NCI-H2196 treated with DMSO at 0.1 percent for 48 hours (cell line): ENCODE data around the gene MSH6.
"Not testable (repeated sequence)": the region's sequence is repeated elsewhere in the genome, so short reads cannot be mapped to it uniquely, and the experiment has no call there.

ENCODE experiments used
- DNase-seq: peaks from one replicate; lab custom pipeline; 2025; ENCODE audit not compliant: unreplicated experiment; lab: John Stamatoyannopoulos, UW

Gene MSH6

GRCh38 chr2:47843407-47843806, 60.5 kb downstream of the MSH6 start:
- DNase-seq = no peak

GRCh38 chr2:47844162-47844561, 61.2 kb downstream of the MSH6 start:
- DNase-seq = no peak

GRCh38 chr2:47849368-47849767, 66.4 kb downstream of the MSH6 start:
- DNase-seq = no peak

GRCh38 chr2:47850198-47850597, 67.3 kb downstream of the MSH6 start:
- DNase-seq = no peak

- DNase-seq = not testable (repeated sequence)
Observed at GRCh38 chr2:47853067-47853777, 70.3 kb downstream of the MSH6 start.
